ENCODE data around the gene IRX2. TPM values are rescaled to one million over a fixed set of nuclear protein-coding genes. Genes with fewer than 3 reads are reported as not detected.

The IRX2 gene
- polyA plus RNA-seq, 3 donors, result not detected

- peak overlapping the region in 1 of 7 donors; percentile 17 for H3K27ac Mint-ChIP-seq
- Histone ChIP-seq H3K4me3 (replicated peaks in 1 of 3; ENCODE audit: low read depth in 2 of 3, low read length in 3 of 3) (no peak overlapping the region), H3K4me1 (ENCODE audit: control insufficient read depth in 1 of 2, insufficient read depth in 2 of 2, low read length in 2 of 2) (no peaks in the 10 kb centered on the region), H3K36me3 (replicated peaks in 1 of 2; ENCODE audit: control insufficient read depth in 1 of 2, insufficient read depth in 2 of 2, low read length in 2 of 2) (no peaks in the 10 kb centered on the region), H4K20me1 (ENCODE audit: insufficient read depth, low read length) (no peaks in the 10 kb centered on the region), H3K27me3 (ENCODE audit: control insufficient read depth in 2 of 2, insufficient read depth in 2 of 2, low read length in 2 of 2) (no peaks in the 10 kb centered on the region), H3K27ac (ENCODE audit: low read depth in 1 of 2, low read length in 2 of 2) (no peak overlapping the region), H3K9ac (ENCODE audit: insufficient read depth, low read length, poor library complexity, severe bottlenecking) (no peak overlapping the region), H3K4me2 (replicated peaks; ENCODE audit: extremely low read depth, low read length, poor library complexity, severe bottlenecking) (no peak overlapping the region), H3K79me2 (ENCODE audit: insufficient read depth, low read length) (no peaks in the 10 kb centered on the region), H3K9me3 (replicated peaks in 1 of 2; ENCODE audit: control insufficient read depth in 1 of 2, insufficient read depth in 1 of 2, low read length in 2 of 2) (no peaks in the 10 kb centered on the region), H2AFZ (ENCODE audit: insufficient read depth, low read depth, low read length, poor library complexity, severe bottlenecking) (no peak overlapping the region)
- no peak overlapping the region for H3K4me3 Mint-ChIP-seq
- no peaks in the 10 kb centered on the region for H3K36me3 Mint-ChIP-seq
- peaks cover 0 to 3% (median 3%) of the 10 kb centered on the region in 3 donors for H3K27me3 Mint-ChIP-seq (ENCODE audit: low read depth in 3 of 3)
- intact Hi-C loops (cut with micrococcal nuclease), result no loop called here
- DNase-seq, result no peak
- 84% methylated on average over 15 of the region's 19 CpGs for WGBS (ENCODE audit: insufficient coverage)
- H3K9me3 Mint-ChIP-seq, result peaks cover 0 to 1% (median 0%) of the 10 kb centered on the region in 7 donors
- no peaks in the 10 kb centered on the region for H3K4me1 Mint-ChIP-seq
- TF ChIP-seq, protein P1, sequence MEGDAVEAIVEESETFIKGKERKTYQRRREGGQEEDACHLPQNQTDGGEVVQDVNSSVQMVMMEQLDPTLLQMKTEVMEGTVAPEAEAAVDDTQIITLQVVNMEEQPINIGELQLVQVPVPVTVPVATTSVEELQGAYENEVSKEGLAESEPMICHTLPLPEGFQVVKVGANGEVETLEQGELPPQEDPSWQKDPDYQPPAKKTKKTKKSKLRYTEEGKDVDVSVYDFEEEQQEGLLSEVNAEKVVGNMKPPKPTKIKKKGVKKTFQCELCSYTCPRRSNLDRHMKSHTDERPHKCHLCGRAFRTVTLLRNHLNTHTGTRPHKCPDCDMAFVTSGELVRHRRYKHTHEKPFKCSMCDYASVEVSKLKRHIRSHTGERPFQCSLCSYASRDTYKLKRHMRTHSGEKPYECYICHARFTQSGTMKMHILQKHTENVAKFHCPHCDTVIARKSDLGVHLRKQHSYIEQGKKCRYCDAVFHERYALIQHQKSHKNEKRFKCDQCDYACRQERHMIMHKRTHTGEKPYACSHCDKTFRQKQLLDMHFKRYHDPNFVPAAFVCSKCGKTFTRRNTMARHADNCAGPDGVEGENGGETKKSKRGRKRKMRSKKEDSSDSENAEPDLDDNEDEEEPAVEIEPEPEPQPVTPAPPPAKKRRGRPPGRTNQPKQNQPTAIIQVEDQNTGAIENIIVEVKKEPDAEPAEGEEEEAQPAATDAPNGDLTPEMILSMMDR (IDR thresholded peaks at IDR 0.05), result no peak
Observed at GRCh38 chr5:2727550-2727949, 23.9 kb downstream of the IRX2 start.

DNA sequence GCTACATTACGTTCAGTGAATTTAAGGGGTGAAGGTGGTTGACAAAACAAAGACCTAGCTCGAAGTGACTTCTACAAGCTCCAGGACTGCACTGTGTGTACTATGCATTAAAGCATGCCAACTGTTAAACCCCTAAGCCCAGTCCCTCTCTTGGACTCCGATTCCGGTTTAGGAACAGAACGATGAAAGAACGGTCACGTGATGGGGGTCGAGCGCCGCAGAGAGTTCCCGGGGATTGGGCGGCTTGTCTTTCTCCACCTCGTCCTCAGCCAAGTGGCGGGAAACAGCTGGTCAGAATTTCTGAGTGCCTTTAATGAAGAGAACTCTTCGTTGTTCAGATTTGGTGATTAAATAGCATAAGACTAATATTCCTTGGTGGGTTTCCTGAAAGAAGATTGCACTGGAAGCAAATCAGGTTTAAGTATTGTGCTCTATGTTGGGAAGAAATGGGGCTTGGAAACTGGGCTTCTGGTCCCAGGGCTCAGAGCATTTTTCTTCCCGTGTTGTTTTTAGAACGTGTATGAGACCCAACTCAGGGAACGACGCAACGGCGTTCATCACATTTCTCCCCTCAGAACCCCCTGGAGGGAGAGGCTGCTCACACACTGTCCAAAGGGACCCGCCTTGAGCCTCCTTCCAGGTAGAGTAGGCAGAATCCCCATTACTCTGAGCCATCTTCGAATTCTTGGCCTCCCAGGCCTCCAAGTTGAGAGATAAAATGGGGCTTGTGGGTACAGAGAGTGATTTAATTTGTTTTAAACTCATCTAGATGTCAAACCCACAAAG is 25.3 kb downstream of the IRX2 start:
- no peak for DNase-seq
- peaks cover 0 to 3% (median 2%) of the 10 kb centered on the region in 3 donors for H3K27me3 Mint-ChIP-seq (ENCODE audit: low read depth in 3 of 3)
- Histone ChIP-seq H3K9me3 (replicated peaks in 1 of 2; ENCODE audit: control insufficient read depth in 1 of 2, insufficient read depth in 1 of 2, low read length in 2 of 2) (no peaks in the 10 kb centered on the region), H3K27me3 (ENCODE audit: control insufficient read depth in 2 of 2, insufficient read depth in 2 of 2, low read length in 2 of 2) (no peaks in the 10 kb centered on the region), H3K9ac (ENCODE audit: insufficient read depth, low read length, poor library complexity, severe bottlenecking) (no peak overlapping the region), H2AFZ (ENCODE audit: insufficient read depth, low read depth, low read length, poor library complexity, severe bottlenecking) (no peak overlapping the region), H3K4me1 (ENCODE audit: control insufficient read depth in 1 of 2, insufficient read depth in 2 of 2, low read length in 2 of 2) (no peaks in the 10 kb centered on the region), H3K4me3 (replicated peaks in 1 of 3; ENCODE audit: low read depth in 2 of 3, low read length in 3 of 3) (no peak overlapping the region), H3K4me2 (replicated peaks; ENCODE audit: extremely low read depth, low read length, poor library complexity, severe bottlenecking) (no peak overlapping the region), H3K27ac (ENCODE audit: low read depth in 1 of 2, low read length in 2 of 2) (no peak overlapping the region), H3K79me2 (ENCODE audit: insufficient read depth, low read length) (no peaks in the 10 kb centered on the region), H3K36me3 (replicated peaks in 1 of 2; ENCODE audit: control insufficient read depth in 1 of 2, insufficient read depth in 2 of 2, low read length in 2 of 2) (no peaks in the 10 kb centered on the region), H4K20me1 (ENCODE audit: insufficient read depth, low read length) (no peaks in the 10 kb centered on the region)
- TF ChIP-seq, protein P1 (IDR thresholded peaks at IDR 0.05), result no peak
- H3K9me3 Mint-ChIP-seq, result peaks cover 0 to 1% (median 0%) of the 10 kb centered on the region in 7 donors
- H3K27ac Mint-ChIP-seq, result no peak overlapping the region
- H3K4me1 Mint-ChIP-seq, result no peaks in the 10 kb centered on the region
- 94% methylated on average over 11 of the region's 23 CpGs for WGBS (ENCODE audit: insufficient coverage)
- H3K36me3 Mint-ChIP-seq, result no peaks in the 10 kb centered on the region
- intact Hi-C loops (cut with micrococcal nuclease), result no loop called here
- no peak overlapping the region for H3K4me3 Mint-ChIP-seq
